HG03159 (cell line): Measurements from ENCODE around the gene LASP1NB.
"Not testable (repeated sequence)": the region's sequence is repeated elsewhere in the genome, so short reads cannot be mapped to it uniquely, and the experiment has no call there.

Experiments used
- ATAC-seq: cut with Tn5 transposase; IDR thresholded peaks from one replicate; pipeline ENCODE4 v1.9.1; 2021; ENCODE audit warnings: mild to moderate bottlenecking, moderate library complexity; ENCODE audit not compliant: unreplicated experiment

Gene LASP1NB

DNA sequence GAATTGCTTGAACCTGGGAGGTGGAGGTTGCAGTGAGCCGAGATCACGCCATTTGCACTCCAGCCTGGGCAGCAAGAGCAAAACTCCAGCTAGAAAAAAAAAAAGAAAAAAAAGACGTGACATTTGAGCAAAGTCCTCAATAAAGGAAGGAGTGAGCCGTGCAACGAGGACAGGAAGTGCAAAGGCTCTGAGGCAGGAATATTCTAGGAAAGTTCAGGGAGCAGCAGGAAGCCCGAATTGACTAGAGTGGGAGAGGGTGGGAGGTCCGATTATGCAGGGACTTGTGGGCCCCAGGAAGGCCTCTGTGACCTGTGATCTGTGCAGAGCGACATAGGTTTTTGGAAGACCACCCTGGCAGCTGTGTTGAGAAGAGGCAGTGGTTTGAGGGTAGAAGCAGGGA lies 8.6 kb upstream of the LASP1NB start:
- no peak for ATAC-seq

DNA sequence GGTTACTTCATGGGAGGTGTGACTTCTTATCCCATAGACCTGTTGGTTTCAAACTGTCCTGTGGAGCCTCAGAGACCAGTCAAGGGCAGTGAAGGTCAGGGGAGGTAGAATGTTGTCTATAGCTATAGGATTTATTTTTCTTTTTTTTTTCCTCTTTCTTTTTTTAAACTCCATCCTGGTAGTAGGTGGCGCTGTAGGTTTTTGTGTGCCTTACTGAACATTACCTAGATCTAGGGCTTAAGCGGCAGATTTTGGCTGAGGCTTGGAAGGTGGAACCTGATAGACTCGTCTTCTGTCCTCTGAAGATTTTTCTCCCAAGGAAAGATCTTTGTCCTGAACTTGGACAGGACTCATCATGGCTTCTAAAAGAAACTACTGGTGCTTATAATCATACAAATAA lies 8.2 kb upstream of the LASP1NB start:
- no peak for ATAC-seq

DNA sequence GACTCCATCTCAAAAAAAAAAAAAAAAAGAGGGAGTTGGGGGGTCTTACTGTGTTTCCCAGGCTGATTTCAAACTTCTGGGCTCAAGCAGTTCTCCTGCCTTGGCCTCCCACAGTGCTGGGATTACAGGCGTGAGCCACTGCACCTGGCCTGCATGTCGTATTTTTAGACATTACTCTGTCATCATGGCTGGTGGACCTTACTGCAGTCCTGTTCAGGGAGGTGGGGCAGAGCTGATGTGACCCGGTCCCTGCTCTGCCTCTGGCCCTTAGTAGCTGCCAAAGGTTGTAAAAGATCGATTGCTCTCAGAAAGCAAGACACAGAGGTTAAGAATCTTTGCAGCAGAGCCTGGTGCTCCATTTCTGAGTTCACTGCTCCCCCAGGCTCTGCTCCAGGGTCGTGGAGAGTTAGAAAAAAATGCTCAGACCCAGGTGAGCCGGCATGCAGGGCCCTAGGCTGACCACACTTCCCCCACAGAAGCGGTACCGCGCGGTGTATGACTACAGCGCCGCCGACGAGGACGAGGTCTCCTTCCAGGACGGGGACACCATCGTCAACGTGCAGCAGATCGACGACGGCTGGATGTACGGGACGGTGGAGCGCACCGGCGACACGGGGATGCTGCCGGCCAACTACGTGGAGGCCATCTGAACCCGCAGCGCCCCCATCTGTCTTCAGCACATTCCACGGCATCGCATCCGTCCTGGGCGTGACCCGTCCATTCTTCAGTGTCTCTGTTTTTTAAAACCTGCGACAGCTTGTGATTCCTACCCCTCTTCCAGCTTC lies 7.1 kb upstream of the LASP1NB start:
- no peak for ATAC-seq

DNA sequence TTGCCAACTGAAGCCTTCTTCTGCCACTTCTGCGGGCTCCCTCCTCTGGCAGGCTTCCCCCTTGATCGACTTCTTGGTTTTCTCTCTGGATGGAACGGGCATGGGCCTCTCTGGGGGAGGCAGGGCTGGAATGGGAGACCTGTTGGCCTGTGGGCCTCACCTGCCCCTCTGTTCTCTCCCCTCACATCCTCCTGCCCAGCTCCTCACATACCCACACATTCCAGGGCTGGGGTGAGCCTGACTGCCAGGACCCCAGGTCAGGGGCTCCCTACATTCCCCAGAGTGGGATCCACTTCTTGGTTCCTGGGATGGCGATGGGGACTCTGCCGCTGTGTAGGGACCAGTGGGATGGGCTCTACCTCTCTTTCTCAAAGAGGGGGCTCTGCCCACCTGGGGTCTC lies 6.5 kb upstream of the LASP1NB start:
- ATAC-seq, result no peak

DNA sequence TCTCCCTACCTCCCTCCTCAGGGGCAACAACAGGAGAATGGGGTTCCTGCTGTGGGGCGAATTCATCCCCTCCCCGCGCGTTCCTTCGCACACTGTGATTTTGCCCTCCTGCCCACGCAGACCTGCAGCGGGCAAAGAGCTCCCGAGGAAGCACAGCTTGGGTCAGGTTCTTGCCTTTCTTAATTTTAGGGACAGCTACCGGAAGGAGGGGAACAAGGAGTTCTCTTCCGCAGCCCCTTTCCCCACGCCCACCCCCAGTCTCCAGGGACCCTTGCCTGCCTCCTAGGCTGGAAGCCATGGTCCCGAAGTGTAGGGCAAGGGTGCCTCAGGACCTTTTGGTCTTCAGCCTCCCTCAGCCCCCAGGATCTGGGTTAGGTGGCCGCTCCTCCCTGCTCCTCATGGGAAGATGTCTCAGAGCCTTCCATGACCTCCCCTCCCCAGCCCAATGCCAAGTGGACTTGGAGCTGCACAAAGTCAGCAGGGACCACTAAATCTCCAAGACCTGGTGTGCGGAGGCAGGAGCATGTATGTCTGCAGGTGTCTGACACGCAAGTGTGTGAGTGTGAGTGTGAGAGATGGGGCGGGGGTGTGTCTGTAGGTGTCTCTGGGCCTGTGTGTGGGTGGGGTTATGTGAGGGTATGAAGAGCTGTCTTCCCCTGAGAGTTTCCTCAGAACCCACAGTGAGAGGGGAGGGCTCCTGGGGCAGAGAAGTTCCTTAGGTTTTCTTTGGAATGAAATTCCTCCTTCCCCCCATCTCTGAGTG lies 5.9 kb upstream of the LASP1NB start:
- ATAC-seq, result no peak

DNA sequence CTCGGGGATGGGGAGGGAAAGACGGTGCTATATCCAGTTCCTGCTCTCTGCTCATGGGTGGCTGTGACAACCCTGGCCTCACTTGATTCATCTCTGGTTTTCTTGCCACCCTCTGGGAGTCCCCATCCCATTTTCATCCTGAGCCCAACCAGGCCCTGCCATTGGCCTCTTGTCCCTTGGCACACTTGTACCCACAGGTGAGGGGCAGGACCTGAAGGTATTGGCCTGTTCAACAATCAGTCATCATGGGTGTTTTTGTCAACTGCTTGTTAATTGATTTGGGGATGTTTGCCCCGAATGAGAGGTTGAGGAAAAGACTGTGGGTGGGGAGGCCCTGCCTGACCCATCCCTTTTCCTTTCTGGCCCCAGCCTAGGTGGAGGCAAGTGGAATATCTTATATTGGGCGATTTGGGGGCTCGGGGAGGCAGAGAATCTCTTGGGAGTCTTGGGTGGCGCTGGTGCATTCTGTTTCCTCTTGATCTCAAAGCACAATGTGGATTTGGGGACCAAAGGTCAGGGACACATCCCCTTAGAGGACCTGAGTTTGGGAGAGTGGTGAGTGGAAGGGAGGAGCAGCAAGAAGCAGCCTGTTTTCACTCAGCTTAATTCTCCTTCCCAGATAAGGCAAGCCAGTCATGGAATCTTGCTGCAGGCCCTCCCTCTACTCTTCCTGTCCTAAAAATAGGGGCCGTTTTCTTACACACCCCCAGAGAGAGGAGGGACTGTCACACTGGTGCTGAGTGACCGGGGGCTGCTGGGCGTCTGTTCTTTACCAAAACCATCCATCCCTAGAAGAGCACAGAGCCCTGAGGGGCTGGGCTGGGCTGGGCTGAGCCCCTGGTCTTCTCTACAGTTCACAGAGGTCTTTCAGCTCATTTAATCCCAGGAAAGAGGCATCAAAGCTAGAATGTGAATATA lies 4.8 kb upstream of the LASP1NB start:
- no peak for ATAC-seq

DNA sequence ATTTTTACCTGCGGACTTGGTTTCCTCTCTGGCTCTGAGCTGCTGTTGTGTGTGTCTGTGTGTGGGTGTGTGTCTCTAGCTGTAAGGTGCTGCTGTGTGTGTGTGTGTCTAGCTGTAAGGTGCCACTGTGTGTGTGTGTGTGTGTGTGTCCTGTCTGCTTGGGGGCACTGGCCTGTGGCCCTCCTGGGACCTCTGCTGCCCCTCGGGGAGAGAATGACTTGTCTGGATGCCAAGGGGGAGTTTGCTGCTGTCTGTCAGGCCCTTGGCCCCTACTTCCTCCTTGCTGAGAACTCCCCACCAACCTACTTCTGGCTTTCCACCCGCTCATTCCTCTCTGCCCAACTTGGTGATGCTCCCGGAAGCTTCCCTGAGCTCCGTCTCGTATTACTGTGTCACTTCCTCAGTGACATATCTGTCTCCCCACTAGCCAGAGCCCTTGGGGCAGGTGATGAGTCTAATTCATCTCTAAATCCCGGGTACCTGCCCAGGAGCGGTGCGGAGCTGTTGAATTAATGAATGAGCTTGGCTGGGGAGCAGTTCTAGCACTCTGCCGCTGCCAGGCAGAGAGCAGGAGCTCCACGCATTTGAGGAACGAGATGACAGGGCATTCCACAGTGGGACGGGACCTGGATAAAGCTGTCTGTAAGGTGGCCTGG lies 3.5 kb upstream of the LASP1NB start:
- no peak for ATAC-seq

DNA sequence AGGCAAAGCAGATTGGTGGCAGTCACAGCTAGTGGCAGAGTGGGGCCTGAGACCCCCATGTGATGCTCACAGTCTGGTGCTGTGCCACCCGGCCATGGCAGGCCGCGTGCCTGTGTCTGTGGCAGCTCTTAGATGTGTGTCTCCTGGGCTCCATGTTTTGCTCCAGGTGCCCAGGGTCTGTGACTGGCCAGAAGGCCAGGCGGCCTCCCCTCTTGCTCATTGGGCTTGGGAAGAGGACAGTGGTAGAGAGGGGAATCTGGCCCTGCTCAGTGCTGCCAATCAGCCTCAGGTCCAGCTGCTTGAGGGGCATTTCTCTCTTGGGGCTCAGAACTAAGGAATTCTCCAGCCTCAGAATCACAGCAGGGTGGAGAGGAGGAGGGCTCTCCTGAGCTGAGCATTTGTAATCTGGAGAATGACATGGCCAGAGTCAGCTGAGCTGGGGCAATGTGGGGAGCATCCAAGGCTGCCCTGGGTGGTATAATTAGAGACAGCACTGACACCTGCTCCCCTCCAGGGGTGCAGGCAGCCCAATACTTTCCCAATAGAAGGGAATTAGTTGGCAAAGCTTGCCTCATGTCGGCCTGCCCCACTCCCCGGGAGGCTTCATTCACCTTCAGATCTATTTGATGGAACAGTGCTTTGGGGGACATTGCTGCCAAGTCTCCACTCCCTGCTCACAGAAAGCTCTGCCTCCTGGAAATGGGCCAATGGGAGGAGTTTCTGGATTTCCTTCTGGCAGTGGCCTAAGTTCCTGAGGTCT lies 2.7 kb upstream of the LASP1NB start:
- no peak for ATAC-seq

DNA sequence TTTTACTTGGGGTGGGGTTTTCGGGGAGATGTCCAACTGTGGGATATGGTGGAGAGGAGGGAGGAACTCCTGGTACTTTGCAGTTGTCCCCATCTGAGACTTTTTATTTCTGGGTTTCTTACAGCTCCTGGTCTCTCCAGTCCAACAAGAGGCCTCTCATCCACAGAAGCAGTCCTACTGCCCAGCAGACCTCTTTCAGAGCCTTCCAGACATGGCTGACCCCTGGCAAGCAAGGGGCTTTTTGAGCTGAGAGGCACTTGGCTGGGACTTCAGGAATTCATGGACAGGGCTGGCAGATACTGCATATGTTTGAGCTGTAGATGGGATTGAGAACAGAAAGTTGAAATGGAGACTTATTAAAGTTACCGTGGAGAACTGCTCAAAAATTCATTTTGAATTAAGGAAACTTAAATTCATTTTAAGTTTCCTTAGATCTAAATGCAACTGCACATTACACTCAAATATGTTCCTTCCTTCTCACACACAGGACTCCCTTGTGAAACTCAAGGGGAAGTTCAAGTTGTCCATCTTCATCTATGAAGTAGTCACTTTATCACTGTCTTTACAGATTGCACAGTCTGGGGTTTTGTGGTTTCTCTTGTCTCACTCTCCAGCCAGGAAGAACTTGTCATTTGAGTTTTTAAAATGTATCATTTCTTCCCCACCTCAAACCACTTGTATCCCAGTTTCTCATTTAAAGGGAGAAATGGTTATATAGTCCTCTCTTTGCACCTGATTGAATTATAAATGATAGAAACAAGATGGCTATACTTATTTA lies 1.1 kb downstream of the LASP1NB start:
- ATAC-seq, result no peak

DNA sequence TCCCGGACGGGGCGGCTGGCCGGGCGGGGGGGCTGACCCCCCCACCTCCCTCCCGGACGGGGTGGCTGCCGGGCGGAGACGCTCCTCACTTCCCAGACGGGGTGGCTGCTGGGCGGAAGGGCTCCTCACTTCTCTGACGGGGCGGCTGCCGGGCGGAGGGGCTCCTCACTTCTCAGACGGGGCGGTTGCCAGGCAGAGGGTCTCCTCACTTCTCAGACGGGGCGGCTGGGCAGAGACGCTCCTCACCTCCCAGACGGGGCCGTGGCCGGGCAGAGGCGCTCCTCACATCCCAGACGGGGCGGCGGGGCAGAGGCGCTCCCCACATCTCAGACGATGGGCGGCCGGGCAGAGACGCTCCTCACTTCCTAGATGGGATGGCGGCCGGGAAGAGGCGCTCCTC lies 5.4 kb downstream of the LASP1NB start:
- ATAC-seq, result not testable (repeated sequence)

DNA sequence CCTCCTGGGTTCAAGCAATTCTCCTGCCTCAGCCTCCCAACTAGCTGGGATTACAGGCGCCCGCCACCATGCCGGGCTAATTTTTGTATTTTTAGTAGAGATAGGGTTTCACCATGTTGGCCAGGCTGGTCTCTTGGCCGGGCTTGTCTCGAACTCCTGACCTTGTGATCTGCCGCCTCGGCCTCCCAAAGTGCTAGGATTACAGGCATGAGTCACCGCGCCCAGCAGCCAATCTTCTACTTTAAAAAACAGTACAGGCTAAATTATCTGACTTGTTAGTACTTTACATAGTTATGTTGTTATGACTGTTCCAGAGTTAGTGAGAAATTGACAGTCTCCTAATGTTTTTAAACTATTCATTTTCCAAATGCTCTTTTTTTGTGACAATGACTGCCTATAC lies 8.5 kb downstream of the LASP1NB start:
- not testable (repeated sequence) for ATAC-seq

DNA sequence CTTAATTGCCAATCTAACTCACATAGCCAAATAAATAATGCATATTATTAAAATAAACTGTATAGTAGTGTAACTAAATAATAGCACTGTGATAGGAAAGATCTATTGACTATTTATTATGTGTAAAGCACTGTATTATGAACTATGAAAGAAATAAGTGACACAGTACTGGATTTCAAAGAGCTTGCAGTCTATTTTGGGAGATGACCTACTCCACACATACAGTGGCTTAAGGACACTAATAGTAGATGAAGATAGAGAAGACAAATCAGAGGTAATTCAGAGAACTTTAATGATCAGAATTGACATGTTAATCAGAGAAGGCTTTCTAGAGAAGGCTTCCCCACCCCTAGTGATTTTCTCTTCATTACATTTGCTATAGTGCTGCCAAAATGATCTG lies 14.6 kb downstream of the LASP1NB start:
- no peak for ATAC-seq

DNA sequence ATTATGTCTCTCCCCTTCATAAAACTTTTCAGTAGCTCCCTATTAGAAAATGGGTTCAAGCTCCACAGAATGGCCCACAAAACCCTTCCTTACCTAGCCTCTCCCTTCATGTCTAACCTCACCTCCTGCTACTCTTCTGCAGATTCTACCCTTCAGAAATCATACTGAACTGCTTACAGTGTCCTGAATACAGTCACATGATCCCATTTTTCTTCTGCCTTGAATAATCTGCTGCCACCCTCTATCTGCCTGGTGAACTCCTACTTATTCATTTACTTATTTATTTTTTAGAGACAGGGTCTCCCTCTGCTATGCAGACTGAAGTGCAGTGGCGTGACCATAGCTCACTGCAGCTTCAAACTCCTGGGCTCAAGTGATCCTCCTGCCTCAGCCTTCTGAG lies 15.0 kb downstream of the LASP1NB start:
- ATAC-seq, result no peak

DNA sequence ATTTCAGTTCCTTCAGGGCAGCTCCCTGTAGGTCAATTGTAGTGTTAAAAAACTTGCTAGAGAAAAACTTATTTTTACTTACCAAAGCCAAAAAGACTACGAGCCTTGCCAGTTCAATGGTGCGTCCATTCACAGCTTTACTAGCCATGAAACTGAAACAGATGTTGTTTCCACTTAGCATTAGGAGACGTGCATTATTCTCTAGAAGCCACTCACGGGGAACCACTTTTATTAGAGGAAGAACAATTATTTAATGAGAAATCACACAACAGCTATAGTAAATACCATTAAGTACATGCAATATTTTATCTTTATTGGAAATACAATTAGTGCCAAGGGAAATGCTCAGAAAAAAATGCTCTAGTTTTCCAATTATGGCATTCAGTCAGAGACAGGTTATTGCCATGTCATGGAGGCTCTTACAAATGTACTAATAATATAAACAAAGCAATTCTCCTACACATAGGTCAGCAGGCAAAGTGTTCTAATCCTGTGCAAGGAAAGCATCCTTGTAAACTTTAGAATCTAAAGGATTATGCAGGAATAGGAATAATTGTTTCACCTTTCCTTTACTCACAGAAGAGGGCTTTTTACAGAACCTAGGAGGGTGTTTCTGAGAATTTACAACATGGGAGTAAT lies 17.4 kb downstream of the LASP1NB start:
- ATAC-seq, result no peak

DNA sequence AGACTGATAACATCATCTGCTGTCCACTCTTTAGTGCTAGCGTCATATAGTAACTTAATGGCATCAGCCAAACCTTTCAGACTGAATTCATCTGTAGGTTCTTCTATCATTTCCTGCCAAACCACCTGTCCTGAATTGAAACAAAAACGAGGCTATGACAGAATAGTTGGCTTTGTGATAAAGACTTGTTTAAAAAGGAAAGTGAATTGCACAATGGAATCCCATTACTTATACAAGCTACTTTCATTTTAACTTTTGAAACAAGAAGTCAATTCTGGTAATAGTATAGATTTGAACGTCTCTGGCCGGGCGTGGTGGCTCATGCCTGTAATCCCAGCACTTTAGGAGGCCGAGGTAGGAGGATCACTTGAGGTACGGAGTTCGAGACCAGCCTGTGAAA lies 18.2 kb downstream of the LASP1NB start:
- no peak for ATAC-seq

DNA sequence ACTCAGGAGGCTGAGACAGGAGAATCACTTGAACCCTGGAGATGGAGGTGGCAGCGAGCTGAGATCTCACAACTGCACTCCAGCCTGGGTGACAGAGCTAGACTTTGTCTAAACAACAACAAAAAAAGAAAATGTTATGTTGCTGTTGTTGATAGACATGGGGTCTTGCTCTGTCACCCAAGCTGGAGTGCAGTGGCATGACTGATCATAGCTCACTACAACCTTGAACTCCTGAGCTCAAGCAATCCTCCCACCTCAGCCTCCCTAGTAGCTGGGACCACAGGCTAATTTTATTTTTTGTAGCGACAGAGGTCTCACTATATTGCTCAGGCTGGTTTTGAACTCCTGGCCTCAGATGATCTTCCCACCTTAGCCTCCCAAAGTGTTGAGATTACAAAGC lies 21.8 kb downstream of the LASP1NB start:
- no peak for ATAC-seq

DNA sequence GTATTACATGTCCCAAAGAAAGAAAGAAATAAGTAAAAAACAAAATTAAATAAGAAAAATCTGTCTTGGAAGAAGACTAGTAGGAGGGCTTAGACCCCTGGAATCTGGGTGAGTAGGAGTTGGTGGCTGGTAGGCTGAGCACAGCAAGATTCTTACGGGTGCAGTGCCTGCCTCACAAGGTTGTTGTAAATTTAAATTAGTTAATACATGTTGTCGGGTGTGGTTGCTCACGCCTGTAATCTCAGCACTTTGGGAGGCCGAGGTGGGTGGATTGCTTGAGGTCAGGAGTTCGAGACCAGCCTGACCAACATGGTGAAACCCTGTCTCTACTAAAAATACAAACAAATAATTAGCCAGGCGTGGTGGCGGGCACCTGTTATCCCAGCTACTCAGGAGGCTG lies 28.4 kb downstream of the LASP1NB start:
- ATAC-seq, result not testable (repeated sequence)

DNA sequence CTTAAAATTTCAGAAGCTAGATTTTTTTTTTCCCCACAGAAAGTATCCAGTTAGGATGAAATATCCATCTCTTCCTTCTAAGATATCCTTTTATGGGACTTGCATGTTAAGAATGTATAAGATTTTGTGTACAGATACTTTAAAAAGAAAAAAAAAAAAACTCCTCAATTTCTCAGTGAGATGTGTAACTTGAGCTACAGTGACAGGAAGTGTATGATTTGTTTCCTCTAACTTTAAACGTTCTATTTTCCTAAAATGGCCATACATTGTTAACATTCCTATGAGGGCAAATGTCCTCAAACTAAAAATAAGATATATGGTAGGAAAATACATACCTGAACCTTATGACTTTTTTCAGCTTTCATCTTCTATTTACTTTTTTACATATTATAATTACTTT lies 32.9 kb downstream of the LASP1NB start:
- ATAC-seq, result no peak

DNA sequence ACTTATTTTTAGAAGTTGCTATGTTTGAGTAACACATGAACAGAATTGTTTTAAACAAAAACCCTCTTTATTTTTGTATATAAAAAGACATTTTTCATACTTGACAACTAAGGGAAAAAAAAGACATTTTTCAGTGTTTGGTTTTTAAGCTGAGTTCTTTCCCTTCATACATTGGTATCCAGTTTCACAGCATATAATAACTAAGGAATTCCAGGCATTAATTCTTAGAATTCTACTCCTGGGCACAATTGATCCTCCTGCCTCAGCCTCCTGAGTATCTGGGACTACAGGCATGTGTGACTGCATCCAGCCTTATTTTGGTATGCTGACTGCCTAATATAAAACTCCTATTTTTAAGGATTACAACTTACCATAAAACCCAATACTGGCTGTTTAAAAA lies 33.3 kb downstream of the LASP1NB start:
- ATAC-seq, result no peak
